HG02852 (cell line): Measurements from ENCODE around the gene MAMLD1.

Experiments used
- ATAC-seq: cut with Tn5 transposase; IDR thresholded peaks from one replicate; pipeline ENCODE4 v1.9.1; 2021; ENCODE audit warnings: mild to moderate bottlenecking, moderate library complexity; ENCODE audit not compliant: unreplicated experiment

The MAMLD1 gene

DNA sequence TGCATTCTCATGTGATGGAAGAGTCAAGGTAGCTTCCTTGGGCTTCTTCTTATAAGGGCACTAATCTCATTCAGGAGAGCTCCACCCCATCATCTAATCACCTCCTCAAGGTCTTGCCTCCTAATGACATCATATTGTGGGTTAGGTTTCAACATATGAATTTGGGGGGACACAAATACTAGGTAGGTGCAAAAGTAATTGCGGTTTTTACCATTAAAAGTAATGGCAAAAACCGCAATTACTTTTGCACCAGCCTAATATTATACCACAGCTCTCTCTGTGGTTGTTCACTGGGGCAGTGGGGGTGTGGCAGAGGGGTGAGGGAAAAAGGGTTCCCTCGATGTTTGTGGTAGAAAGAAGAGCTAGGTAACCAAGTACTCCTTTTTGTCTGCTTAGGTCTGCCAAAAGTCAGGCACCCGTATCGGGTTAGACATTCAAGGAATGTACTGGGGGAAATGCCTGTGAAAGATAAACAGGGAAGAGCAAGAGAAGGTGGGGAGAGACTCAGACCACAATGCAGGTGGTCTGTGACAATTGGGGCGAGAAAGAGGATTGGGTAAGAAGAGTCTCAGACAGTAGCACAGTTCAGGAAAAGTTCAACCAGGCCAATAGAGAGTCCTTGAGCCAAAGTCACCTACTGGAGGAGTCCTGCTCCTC, 126.4 kb downstream of the MAMLD1 start:
- no peak for ATAC-seq

DNA sequence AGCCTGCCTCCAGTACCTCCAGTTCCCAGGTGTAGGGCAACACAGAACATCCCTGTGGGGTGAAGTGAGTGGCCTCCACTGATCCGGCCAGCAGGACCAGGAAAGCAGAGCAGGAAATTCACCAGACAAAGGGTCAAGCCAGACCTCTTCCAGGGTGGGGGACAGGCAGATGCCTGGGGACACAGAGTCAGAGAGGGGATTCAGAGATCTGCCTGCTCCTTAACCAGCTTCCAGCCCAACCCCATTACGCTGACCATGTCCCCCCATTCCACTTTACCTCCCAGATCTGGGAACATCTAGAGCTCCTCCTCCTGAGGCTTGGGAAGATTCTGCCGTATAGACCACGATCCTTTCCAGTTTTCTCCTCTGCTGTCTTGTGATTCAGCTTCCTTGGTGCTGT, 132.4 kb downstream of the MAMLD1 start:
- ATAC-seq: no peak

DNA sequence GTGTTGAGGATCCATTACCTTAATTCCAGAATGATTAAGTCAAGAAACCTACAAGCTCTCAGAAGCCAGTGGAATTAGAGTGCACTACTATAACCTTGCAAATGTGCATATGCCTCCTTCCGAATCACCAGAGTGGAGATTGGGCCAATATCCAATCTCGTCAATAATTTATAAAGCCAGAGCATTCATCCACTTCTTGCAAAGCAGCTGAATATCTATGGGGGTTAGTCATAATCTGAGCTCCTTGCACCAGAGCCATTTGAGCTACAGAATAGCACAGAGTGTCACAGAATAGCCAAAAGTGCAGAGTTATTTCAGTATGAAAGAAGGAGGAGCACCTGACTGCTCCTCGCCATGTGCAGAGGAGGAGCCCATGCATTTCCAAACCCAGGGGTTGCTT, 136.1 kb downstream of the MAMLD1 start:
- ATAC-seq: no peak

DNA sequence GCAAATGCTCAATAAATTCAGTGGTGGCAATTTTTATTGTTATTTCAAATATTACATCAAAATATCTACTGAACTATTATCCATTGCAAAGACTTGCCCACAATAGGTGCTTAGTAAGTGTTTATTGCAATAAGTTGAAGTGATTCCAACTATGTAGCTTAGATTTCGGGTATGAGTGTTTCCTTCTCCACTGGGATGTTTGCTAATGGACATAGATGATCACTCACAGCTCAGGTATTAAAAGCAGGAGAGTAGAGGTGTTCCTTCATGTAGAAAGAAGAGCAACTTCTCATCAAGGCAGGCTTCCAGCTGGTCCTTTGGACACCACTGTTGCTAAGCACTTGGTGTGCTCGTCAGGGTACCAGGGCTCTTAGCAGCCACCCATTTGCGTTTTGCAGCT, 139.0 kb downstream of the MAMLD1 start:
- ATAC-seq: no peak

DNA sequence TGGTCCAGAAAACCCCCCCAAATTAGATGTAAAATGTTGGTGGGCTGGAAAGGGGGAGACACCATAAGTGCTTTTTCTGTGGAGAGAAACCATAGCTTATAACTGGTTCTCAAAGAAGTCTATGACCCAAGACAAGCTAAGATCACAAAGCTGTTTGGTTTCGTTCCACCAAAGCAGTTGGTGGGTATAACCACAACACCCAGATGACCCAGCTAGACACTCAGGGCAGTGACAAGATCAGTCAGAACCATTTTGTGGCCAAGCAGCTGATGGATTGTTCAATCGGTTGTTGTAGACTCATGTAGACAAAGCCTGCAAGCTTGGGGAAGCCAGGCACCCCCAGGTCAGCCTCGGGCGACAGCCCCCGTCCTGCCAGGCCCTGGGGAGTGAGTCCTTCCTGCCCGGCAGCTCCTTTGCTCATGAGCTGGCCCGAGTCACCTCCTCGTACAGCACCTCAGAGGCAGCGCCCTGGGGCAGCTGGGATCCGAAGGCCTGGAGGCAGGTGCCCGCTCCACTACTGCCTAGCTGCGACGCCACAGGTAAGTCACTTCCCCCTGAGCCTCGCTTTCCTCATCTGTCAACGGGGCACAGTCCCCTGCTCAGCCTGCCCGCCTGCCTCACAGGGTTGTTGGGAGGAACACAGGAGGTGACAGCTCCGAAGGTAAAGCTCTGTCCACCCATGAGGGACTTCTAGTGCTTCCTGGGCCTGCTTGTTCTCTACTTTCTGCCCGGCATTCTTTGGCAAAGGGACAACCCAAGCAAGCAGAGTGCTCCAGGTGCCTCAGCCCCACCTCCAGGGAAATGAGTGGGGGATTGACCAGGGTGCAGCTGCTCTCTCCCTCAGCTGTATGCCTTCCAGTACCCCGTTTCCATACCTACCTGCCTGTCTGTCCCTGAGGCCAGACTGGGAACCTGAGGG, 140.1 kb downstream of the MAMLD1 start:
- ATAC-seq: no peak

DNA sequence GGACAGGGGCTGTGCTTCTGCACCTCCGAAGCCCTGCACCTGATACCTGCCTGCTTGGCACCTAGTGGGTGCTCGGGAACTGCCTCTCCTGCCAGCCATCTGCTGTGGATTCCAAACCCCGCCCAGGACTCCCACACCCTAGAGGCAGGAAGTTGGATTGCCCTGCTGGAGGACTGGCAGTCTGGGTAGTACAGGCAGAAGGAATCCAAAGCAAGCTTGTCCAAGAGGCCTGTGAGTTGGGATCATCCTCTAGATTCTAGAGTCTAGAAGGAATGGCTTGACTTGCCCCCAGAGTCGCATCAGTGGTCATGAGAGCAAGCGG, 140.7 kb downstream of the MAMLD1 start:
- ATAC-seq: no peak

DNA sequence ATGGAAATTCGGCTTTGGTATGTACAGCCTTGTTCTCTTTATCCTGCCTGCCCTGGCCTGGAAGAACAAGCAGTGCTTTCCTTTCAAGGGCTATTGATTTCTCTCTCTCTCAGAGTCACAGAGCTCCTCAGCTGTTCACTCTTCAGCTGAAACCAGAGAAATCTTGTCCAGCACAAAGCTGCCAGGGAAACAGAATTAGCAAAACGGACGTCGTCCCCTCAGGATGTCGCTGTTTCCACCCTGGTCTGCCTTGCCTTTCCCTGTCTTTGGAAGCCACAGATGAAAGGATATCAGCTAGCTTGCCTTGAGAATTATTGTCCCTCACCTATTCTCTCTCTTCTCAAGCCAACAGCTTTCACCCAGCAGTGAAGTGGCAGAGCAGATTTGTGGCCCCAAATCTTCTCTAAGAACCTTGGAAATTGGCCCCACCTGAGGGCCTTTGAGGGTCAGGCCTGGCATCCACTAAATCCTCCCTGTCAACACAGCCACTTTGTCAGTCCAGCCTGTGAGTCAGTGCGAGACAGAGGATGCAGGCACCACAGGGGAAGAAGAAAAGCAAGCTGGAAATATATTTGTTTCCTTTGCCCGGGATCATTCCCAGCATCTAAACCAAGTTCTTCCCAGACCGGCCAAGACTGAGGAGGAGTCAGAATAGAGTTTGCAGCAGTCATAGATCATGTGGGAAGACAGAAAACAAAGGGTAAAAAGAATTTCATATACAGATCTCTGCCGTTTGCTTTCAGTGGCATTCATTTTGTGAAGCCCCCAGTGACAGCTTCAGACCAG, 141.5 kb downstream of the MAMLD1 start:
- ATAC-seq: no peak

DNA sequence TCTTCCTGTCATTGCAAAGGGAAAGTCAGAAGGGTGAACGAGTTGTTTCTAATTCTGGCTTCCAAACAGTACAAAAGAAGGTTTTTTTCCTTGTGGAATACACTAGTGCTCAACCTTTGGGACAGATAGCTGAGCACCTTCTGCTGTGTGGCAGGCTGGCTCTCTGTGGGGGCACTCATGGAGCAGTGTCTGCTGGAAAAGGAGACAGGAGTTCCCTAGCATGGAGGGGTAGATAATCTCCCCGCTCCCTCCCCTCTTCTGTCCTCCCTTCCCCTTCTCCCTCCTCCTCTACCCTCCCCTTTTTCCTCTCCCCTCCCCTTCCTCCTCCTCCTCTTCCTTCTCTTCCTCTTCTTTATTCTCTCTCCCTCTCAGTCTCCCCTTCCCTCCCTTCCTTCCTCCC, 142.9 kb downstream of the MAMLD1 start:
- ATAC-seq: no peak

DNA sequence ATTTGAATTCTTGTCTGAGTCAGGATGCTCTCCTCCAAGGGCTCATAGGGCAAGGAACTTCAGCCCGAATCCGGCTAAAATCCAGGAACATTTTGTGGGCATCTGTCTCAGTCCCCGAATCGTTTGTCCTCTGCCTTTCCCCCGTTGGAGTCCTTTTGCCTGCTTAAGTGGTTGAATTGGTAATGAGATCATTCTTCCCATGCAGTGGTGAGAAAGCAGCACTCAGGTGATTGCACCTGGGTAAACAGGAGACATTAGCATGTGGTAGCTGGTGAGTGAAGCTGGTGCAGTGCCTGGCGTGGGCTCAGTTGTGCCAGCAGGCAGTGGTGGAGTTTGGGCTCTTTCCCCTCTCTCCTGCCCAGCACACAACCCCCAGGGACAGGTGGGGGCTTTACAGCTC, 143.4 kb downstream of the MAMLD1 start:
- no peak for ATAC-seq

DNA sequence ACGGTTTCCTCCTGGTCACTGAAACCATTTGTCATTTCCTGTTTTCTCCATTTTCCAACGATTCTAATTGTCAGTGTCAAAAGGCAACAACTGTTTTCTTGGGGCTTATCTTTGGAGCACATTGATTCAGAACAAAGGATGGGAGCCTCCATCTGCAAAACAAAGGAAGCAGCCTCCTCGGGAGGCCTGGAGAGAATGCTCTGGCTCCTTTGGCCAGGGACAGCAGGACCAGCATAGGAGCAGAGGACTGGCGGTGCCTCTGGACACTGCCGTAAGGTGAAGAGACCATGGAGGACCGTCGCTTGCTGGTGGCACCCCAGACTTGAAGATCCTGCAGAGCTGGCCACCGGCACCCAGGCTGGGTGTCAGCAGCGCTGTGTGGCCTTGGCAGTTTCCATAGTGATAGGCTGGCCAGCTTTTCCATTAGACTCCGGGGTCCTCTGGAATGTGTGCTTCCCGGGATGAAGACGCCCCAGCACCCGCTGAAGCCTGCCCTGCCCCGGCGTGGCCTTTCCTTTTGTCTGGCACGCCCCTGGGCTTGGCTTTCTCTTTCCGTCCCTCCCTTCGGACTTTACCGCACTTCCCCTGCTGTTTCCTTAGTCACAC, 144.2 kb downstream of the MAMLD1 start:
- no peak for ATAC-seq

DNA sequence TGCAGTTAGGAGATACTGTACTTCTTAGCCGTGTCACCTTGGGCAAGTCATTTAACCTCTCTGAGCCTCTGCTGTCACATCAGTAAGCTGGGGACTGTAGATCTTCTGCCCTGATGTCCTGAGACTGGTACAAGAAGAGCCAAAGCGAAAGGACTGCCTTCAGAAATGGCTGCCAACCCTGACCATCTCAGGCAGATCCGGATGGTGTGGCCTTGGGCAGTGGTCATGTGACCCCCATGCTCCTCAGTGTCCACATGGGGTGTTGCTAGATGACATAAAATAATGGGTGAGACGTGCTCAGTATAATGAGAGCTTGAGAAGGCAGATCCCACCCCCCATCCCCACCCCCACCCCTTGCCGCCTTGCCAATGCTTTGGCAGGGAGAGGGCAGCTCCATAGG, 144.9 kb downstream of the MAMLD1 start:
- no peak for ATAC-seq

DNA sequence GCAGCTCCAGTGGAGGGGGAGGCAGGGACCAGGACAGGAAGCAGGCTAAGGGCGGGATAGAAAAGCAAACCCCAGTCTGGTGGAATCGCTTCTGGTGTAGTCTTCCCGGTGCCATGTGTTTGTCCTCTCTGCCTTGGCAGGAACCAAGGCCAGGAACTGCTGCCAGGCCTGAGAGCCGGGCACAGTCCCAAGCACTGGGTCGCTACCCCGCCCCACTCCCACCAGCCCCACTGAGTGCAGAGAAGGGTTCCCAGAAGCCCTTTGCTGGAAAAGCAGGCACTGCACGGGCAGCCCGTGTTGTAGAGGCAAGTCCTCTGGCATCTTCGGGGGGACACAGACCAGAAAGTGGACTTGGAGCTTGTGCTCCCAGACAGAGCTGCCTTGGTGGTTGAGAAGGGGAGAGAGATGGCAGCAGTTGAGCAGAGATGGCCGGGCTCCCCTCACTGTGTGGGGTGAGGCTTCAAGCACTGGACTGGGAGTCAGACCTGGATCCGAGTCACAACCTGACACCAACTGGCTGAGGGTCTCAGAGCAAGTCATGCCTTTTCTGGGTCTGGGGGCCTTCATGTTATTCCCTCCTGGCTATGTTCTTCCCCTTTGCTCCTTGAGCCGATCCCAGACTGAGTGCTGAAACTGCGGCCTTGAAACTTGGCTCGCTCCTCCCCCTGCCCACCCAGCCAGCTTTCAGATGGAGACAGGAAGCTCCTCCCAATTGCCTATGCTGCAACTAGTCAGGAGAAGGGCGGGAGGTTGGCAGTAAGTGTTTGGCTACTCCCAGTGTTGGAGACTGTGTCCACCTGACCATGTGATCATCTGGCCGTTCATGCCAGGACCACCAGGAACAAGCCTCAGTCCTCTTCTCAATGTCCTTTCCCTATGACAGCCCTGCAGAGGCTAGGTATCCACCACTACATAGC, 145.6 kb downstream of the MAMLD1 start:
- ATAC-seq: no peak

DNA sequence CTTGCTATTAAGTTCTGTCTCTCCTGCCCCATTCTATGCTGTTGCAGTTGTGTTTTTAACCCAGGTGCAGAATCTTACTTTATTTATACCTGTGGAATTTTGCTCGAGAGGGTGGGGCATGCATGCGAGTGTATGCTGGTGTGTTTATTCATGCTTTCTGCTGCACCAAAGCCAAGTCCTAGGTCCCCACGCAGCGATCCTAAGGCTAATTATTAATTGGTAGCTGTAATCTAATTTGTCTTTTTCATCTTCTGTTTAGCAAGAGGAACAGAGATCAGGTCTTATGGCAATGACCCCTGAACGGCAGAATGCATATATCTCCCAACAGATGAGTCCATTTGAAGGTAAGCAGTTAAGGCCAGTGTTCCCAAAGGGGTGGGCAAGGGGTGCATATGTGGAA, 146.6 kb downstream of the MAMLD1 start:
- no peak for ATAC-seq

DNA sequence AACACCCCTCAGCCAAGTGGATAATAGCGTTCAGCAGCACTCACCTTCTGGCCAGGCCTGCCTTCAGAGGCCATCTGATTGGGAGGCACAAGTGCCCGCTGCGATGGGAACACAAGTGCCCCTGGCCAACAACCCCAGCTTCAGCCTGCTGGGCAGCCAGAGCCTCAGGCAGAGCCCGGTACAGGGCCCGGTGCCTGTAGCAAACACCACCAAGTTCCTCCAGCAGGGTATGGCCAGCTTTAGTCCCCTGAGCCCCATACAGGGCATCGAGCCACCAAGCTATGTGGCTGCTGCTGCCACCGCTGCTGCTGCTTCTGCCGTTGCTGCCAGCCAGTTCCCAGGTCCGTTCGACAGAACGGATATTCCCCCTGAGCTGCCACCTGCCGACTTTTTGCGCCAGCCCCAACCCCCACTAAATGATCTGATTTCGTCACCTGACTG, 149.4 kb downstream of the MAMLD1 start:
- ATAC-seq: no peak

DNA sequence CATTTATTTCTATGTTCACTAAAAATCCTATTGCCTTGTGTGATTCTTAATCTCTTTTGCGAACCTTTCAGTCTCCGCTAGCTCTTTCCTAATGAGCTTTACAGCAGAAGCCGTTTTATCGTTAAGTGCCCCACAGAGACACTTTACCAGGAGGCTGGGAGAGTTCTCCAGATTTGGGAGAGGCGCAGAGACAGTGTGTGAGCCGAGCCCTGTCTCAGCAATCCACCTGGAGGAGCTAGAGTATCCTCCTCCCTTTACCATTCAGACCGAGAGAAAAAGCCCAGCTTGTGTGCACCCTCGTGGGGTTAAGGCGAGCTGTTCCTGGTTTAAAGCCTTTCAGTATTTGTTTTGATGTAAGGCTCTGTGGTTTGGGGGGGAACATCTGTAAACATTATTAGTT, 150.4 kb downstream of the MAMLD1 start:
- ATAC-seq: no peak

DNA sequence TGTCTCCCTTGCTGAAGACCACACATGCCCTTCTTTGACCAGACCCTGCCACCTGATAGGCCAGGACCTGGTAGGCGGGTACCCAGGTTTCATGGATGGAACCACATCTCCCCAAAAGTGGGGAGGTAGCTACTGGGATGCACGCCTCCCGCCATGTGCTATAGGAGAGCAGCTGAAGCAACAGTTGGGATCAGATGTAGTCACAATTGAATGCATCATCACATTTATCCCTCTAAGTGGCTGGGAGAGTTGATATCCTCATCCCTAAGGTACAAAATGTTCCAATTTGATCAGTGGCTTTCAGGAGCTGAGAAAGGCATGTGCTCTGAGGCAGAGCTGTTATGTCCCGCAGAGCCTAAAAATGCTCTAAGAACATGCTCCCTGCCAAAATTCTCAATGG, 151.3 kb downstream of the MAMLD1 start:
- ATAC-seq: no peak

DNA sequence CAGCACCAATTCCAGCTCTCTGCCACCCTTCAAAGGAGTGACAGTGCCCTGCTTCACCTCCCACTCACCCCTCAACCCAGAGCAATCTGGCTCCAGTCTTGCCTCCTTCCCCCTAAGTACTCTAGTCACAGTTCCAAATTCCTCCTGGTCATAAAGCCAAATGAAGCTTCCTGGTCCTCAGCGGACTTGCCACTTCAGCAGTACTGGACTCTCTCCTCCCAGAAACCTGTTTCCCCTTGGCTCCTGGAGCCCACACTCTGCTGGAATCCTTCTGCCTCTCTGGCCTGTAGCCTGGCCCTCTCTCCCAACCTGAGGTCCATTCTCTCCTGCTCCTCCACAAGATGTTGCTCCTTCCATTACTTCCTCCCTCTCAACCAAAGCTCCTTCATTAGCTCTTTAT, 152.7 kb downstream of the MAMLD1 start:
- no peak for ATAC-seq

DNA sequence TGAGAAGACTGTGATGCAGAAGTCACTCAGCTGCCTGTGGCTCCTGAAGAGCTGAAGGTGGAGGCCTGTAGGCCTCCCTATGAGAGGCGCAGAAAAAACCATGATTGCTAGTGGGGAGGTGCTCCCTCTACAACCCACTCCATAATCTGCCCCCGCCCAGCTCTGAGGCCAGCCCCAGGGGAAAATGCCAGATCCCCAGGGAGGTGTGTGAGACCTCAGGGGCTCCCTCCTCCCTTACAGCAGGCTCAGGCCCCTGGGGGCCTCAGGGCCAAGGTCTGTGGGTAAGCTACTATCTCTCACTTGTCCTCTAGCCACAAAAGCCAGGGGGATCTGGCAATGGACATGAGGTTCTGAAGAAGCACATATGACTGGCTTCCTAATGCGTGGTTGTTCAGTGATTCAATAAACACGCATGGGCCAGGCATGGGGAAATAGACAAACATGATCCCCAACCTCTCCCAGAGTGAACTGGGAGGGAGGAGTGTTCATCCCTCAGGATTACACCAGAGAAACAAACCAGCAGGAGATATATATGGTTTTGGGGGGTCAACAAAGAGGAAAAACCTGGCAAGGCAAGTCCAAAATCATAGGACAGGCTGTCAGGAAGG, 154.3 kb downstream of the MAMLD1 start:
- ATAC-seq: no peak

DNA sequence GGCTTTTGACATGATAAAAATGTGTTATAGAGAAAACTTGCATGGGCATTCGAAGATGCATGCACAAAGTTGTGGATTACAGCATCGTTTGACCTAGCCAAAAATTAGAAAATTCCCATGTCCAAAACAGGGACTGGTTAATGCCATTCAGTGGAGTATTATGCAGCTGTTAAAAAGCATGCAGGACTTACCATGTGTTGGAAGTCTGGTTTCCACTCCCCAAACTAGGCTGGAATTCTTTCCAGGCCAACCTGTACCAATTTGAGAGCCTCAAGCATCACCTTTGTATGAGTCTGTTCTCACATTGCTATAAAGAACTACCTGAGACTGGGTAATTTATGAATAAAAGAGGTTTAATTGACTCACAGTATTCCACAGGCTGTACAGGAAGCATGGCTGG, 159.4 kb downstream of the MAMLD1 start:
- no peak for ATAC-seq
